Measurements from ENCODE around the gene CNTROB. TPM values are rescaled to one million over a fixed set of nuclear protein-coding genes. Genes with fewer than 3 reads are reported as not detected.
A peak's percentile ranks its signal among the peaks of the same experiment; 100 is the strongest.

The CNTROB gene
- total RNA-seq, 3 donors from 2014 or later = 23.7 to 34.5 (median 31.4) TPM

- intact Hi-C loops (cut with DNase I, micrococcal nuclease) = no loop called here
- no peak for ATAC-seq
- TF ChIP-seq CTCF (IDR thresholded peaks at IDR 0.05) = no peak
- no peaks in the 10 kb centered on the region for H3K9me3 ChIP-seq
- no peak for DNase-seq
- peak overlapping the region; percentile 61 for H3K4me3 ChIP-seq
- H3K4me1 ChIP-seq (ENCODE audit: low read depth) = peaks cover 15% of the 10 kb centered on the region
- peaks cover 4% of the 10 kb centered on the region for H3K36me3 ChIP-seq (ENCODE audit: low read depth)
These were observed 970 bp upstream of the CNTROB start for GRCh38 chr17:7930841-7931631.

GRCh38 chr17:7932483-7932891 is 481 bp downstream of the CNTROB start:
- peak; percentile 41 for ATAC-seq
- Histone ChIP-seq H3K4me1 (ENCODE audit: low read depth) (peaks cover 15% of the 10 kb centered on the region), H3K4me3 (peak overlapping the region; percentile 61), H3K36me3 (ENCODE audit: low read depth) (peaks cover 4% of the 10 kb centered on the region), H3K9me3 (no peaks in the 10 kb centered on the region)
- peak in 2 of 3 donors; percentile 46 to 59 for DNase-seq
- intact Hi-C loops (cut with DNase I, micrococcal nuclease) = no loop called here
- no peak for TF ChIP-seq CTCF (IDR thresholded peaks at IDR 0.05)

- Histone ChIP-seq H3K4me3 (peak overlapping the region; percentile 61), H3K4me1 (ENCODE audit: low read depth) (peaks cover 15% of the 10 kb centered on the region), H3K9me3 (no peaks in the 10 kb centered on the region), H3K36me3 (ENCODE audit: low read depth) (peaks cover 4% of the 10 kb centered on the region)
- peak; percentile 52 to 70 (median 65) for DNase-seq
- TF ChIP-seq CTCF (IDR thresholded peaks at IDR 0.05) = no peak
- peak; percentile 38 for ATAC-seq
- intact Hi-C loops (cut with DNase I, micrococcal nuclease) = no loop called here
These were observed 943 bp downstream of the CNTROB start for GRCh38 chr17:7932949-7933348.

GRCh38 chr17:7935859-7936258 is 3.9 kb downstream of the CNTROB start:
- TF ChIP-seq CTCF (IDR thresholded peaks at IDR 0.05) = no peak
- Histone ChIP-seq H3K36me3 (ENCODE audit: low read depth) (peaks cover 4% of the 10 kb centered on the region), H3K4me3 (no peak overlapping the region), H3K9me3 (no peaks in the 10 kb centered on the region), H3K4me1 (ENCODE audit: low read depth) (peaks cover 15% of the 10 kb centered on the region)
- ATAC-seq = no peak
- intact Hi-C loops (cut with DNase I, micrococcal nuclease) = no loop called here
- no peak for DNase-seq

- intact Hi-C loops (cut with DNase I, micrococcal nuclease) = no loop called here
- no peaks in the 10 kb centered on the region for H3K4me1 ChIP-seq (ENCODE audit: low read depth)
- ATAC-seq (no peak), DNase-seq (no peak)
- no peak for TF ChIP-seq CTCF (IDR thresholded peaks at IDR 0.05)
- H3K9me3 ChIP-seq = no peaks in the 10 kb centered on the region
- no peak overlapping the region for H3K4me3 ChIP-seq
- H3K36me3 ChIP-seq (ENCODE audit: low read depth) = peaks cover 9% of the 10 kb centered on the region
These were observed 8.0 kb downstream of the CNTROB start for GRCh38 chr17:7940034-7940433.

Data from mucosa of descending colon (tissue), 3 donors.